SK-N-SH treated with all-trans-retinoic acid at 6 μM for 48 hours (cell line): Measurements from ENCODE around the gene RBFOX1.

Experiments used
- ARNTL ChIP-seq: fragments of 450-650 bp; formaldehyde crosslinking; IDR thresholded peaks from 2 replicates; pipeline ENCODE4 v1.5.0; 2020; ENCODE audit warnings: low read depth, mild to moderate bottlenecking, moderate library complexity, borderline replicate concordance
- BACH2 ChIP-seq: fragments of 250-450 bp; sonication (Bioruptor Pico); IDR thresholded peaks from 2 replicates; pipeline ENCODE4 v1.9.0; 2021; ENCODE audit warnings: mild to moderate bottlenecking, borderline replicate concordance
- CSRNP3 ChIP-seq: fragments of 250-450 bp; sonication (Bioruptor Pico); IDR thresholded peaks from 2 replicates; pipeline ENCODE4 v1.5.1; 2021; ENCODE audit warnings: mild to moderate bottlenecking, moderate library complexity
- ISL1 ChIP-seq: fragments of 250-450 bp; sonication (Bioruptor Pico); IDR thresholded peaks from 2 replicates; pipeline ENCODE4 v2.1.2; 2022; ENCODE audit warnings: mild to moderate bottlenecking, moderate library complexity
- OSR1 ChIP-seq: fragments of 250-450 bp; sonication (Bioruptor Pico); IDR thresholded peaks from 2 replicates; pipeline ENCODE4 v1.8.0; 2022; ENCODE audit warnings: moderate library complexity, mild to moderate bottlenecking, inconsistent platforms
- PATZ1 ChIP-seq: fragments of 250-450 bp; sonication (Bioruptor Pico); IDR thresholded peaks from 2 replicates; pipeline ENCODE4 v1.8.0; 2020; ENCODE audit warnings: mild to moderate bottlenecking, moderate library complexity, borderline replicate concordance
- TOX ChIP-seq: fragments of 250-450 bp; sonication (Bioruptor Pico); IDR thresholded peaks from 2 replicates; pipeline ENCODE4 v1.8.0; 2021; ENCODE audit warnings: mild to moderate bottlenecking, moderate library complexity, borderline replicate concordance
- ZC3H10 ChIP-seq: fragments of 250-450 bp; sonication (Bioruptor Pico); IDR thresholded peaks from 2 replicates; pipeline ENCODE4 v1.5.1; 2021; ENCODE audit warnings: mild to moderate bottlenecking, moderate library complexity
- ZFP3 ChIP-seq: fragments of 250-450 bp; sonication (Bioruptor Pico); IDR thresholded peaks from 2 replicates; pipeline ENCODE4 v1.5.0; 2020; ENCODE audit warnings: mild to moderate bottlenecking, moderate library complexity
- ZFP30 ChIP-seq: fragments of 450-650 bp; formaldehyde crosslinking; IDR thresholded peaks from 2 replicates; pipeline ENCODE4 v1.5.0; 2022; ENCODE audit warnings: mild to moderate bottlenecking, moderate library complexity
- ZNF565 ChIP-seq: fragments of 450-650 bp; formaldehyde crosslinking; conservative IDR thresholded peaks from 2 replicates; pipeline ENCODE4 v1.5.0; 2020; ENCODE audit warnings: low read depth, mild to moderate bottlenecking, moderate library complexity
- ZNF8 ChIP-seq: fragments of 450-650 bp; formaldehyde crosslinking; IDR thresholded peaks from 2 replicates; pipeline ENCODE4 v1.5.0; 2020; ENCODE audit warnings: mild to moderate bottlenecking, moderate library complexity

- TF ChIP-seq ZFP3 (CRISPR knock-in tag) (no peak), ZC3H10 (CRISPR knock-in tag) (no peak), TOX (CRISPR knock-in tag) (no peak), ZNF565 (no peak), ZNF8 (no peak), PATZ1 (CRISPR knock-in tag) (no peak), CSRNP3 (CRISPR knock-in tag) (no peak), ARNTL (CRISPR knock-in tag) (no peak), ZFP30 (no peak), ISL1 (CRISPR knock-in tag) (no peak), BACH2 (CRISPR knock-in tag) (no peak), OSR1 (no peak)
Measured at GRCh38 chr16:7440886-7441400, 108.3 kb downstream of the RBFOX1 start.
